GM18870 (cell line): ENCODE results near the gene RNF214.
"Not testable (repeated sequence)": the region's sequence is repeated elsewhere in the genome, so short reads cannot be mapped to it uniquely, and the experiment has no call there.

ENCODE experiments used
- ATAC-seq: cut with Tn5 transposase; IDR thresholded peaks from one replicate; pipeline ENCODE4 v1.9.1; 2021; ENCODE audit warnings: moderate library complexity; ENCODE audit not compliant: unreplicated experiment

RNF214 gene

DNA sequence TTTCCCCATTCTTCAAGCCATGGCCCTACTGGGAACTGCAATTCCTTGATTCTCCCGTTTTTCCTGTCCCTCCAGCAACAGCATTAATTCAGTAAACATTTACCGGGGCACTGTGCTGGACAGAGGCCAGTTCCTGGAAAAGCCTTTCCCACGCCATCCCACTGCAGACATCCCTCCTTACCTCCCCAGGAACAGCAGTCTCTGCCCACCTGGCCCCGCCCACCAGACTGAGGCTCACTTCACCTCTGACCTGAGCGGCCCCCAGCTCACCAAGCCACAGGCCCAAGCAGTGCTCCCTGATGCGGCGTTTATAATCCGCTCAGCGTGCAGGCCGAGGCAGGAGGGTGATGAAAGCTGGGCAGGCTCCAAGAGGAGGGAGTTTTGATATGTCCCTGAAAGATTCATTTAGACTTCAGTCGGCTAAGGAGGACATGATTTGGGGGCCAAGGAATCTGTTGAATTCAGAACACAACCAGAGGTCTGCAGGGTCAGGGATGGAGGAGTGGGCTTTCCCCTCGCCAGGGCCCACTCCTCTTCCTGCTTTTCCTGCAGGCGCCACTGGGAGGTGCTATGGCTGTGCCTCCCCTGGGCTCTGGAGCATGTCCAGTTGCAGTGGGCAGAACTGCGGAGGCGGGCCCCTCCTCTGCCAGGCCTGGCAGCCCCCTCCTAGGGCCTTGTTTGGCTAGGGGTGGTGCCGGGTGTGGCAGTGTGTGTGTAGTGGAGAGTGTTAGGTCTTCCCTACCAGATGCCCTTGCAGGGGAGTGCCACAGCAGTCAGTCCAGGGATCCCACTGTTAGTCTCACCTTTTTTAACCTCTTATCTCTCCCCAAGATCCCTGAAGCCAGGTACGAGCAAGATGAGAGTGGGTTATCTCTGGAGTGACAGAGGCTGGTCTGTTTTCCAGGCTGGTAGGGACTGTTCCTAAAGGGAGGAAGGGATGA is 34.7 kb upstream of the RNF214 start:
- ATAC-seq: no peak

DNA sequence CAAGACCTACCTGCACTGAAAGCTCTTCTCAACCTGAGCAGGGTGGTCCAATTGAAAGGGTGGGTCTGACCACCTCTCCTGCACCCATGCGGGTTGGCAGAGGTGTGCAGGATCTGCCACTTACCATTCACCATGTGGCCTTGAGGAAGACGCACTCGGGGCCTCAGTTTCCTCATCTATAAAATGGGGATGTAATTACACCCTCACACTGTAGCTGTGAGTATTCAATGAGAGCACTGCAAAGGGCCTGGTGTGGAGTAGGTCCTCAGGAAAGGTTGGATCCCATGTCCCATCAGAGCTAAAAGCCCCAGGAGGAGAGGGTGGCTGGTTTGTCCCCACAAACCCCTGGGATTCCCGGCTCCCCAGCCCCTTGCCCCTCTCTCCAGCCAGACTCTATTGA is 33.9 kb upstream of the RNF214 start:
- ATAC-seq: no peak

DNA sequence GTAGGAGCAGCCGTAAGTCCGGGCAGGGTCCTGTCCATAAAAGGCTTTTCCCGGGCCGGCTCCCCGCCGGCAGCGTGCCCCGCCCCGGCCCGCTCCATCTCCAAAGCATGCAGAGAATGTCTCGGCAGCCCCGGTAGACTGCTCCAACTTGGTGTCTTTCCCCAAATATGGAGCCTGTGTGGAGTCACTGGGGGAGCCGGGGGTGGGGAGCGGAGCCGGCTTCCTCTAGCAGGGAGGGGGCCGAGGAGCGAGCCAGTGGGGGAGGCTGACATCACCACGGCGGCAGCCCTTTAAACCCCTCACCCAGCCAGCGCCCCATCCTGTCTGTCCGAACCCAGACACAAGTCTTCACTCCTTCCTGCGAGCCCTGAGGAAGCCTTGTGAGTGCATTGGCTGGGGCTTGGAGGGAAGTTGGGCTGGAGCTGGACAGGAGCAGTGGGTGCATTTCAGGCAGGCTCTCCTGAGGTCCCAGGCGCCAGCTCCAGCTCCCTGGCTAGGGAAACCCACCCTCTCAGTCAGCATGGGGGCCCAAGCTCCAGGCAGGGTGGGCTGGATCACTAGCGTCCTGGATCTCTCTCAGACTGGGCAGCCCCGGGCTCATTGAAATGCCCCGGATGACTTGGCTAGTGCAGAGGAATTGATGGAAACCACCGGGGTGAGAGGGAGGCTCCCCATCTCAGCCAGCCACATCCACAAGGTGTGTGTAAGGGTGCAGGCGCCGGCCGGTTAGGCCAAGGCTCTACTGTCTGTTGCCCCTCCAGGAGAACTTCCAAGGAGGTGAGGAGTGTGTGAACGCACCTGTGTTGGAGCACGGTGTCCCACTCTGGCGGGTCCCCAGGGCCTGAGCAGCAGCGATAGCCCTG is 33.2 kb upstream of the RNF214 start, which contains the start of gene TAGLN:
TAGLN (plus strand) TSS at position 318 of the 863 bp plus-strand sequence. CDS start 3,644 bp downstream, outside the sequence.
- ATAC-seq: no peak

DNA sequence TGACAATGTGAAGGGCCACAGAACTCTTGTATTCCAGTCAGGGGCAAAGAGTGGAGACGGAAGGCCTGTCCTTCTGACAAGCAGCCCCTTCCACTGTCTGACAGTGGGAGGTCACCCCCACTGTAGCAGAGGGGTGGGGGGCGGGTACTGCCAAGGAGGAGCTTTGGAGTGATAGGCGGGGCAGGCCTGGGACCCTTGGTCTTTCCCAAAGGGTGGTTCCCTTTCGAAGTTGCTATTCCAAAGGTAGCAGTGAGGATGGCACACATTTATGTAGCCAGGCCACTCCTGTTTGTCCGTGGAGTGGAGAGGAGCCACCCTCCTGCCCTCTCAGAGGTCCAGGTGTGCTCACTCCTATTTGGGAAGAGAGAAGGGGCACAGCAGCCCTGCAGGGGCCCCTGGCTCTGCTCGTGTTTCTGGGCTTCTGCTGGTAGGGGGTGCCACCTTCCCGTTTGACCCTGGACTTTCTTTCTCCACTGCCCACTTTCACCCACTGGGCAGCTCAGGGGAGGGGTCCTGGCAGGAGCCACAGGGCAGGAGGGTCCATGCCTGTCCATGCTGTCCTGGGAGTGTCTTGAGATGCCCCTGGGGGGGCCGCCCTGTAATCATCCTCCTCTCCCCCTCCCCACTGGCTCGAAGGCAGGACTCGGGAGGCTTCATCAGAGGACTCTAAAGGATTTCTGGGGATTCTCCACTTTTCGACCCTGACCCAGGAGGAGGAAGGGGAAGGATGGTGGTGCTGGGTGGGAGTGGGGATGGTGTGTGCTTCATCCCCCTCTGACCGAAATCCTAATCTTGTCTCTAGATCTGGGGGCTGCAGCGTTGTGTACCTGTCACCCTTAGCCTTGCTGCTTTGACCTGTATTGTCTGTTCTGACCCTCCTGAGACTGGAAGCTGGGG is 32.3 kb upstream of the RNF214 start:
- no peak for ATAC-seq

DNA sequence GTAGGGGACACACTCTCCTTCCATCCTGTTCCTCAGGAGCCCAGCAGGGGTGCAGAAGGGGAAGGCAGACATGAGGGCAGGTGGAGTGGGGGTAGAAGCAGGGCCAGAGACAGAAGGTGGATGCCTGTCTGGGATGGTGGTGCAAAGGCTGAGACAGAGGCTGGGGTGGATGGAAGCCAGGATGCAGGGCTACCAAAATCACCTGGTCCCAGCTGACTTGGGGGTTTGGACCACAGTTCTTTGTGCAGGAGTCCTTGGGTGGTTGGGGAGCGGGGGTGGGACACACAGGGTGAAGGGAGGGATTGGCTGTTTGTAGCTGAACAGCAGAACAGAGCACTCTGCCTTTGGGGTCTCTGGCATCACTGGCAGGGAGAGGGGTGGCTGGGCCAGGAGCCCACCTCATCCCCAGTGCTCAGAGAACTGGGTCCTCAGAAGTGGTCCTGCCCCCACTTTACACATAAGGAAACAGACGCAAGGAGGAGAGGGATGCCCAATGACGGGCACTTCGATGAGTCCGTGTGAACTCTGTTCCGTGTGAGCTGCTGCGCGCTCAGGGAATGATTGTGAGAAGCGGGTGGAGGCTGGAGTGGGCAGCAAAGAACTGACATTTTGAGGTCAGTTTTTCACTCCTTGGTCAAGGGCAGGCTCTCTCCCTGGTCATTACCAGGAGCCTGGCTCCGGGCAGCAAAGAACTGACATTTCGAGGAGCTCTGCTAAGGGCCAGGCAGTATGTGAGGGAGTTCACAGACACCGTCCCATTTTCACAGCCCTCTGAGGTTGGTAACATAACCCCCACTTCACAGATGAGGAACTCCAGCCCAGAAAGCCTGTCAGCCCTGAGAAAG is 31.4 kb upstream of the RNF214 start:
- ATAC-seq: no peak

DNA sequence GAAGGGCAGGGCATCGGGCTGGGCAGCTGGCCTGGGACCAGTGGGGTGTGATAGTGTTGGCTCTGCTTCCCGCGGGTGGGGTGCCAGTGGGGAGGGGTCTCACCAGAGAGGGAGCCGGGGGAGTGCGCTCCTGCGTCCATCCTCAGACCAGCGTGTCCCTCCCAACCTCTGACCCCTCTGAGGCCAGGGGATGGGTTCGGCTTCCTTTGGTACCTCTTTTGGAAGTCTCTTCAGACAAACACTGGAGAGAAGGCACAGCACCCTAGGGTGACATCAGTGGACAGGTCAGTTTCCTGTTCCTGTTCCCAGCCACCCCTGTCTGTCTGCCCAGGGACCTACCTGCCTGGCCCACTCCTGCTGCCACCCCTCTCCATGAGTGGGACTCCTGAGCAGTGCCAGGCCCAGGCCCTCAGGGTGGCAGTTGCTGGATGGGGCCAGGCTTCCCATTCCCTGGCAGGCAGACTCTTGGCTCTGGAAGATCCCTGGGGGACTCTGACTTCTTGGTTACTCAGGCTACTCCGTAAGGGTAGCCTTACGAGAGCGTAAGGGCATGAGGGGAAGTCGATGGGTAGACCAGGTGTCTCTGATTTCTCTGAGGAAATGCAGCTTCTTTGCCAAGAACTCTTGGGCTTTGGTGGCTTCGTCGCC is 30.7 kb upstream of the RNF214 start:
- no peak for ATAC-seq

DNA sequence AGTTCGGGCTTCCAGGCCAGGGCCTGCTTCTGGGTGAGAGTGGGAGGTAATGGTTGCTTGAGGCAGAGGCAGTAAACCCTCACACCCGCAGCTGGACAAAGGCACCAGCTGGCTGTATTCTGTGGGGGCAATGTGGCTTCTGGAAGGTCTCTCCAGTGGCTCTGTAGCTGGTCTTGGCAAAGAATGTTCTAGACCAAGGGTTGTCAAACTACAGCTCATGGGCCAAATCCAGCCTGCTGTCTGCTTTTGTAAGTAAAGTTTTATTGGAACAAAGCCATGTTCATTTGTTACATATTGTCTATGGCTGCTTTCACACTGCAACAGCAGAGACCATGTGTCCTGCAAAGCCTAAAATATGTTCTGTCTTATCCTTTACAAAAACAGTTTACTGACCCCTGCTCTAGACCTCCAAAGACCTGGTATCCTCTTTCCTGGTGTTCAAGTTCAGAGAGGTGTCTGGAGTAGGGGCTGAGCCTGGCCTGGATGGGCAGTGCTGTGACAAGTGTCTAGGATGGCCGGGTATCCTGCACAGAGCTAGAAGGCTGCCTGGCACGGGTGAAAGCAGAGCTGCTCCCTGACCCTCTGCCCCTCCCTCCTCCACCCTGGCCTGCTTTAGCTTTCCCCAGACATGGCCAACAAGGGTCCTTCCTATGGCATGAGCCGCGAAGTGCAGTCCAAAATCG is 29.9 kb upstream of the RNF214 start:
- no peak for ATAC-seq

DNA sequence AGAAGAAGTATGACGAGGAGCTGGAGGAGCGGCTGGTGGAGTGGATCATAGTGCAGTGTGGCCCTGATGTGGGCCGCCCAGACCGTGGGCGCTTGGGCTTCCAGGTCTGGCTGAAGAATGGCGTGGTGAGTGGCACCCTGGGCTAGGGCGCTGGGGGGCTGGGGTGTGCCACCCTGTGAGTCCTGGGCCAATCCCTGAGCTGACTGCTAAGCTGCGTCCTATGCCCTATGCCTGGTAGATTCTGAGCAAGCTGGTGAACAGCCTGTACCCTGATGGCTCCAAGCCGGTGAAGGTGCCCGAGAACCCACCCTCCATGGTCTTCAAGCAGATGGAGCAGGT is 29.4 kb upstream of the RNF214 start:
- no peak for ATAC-seq

DNA sequence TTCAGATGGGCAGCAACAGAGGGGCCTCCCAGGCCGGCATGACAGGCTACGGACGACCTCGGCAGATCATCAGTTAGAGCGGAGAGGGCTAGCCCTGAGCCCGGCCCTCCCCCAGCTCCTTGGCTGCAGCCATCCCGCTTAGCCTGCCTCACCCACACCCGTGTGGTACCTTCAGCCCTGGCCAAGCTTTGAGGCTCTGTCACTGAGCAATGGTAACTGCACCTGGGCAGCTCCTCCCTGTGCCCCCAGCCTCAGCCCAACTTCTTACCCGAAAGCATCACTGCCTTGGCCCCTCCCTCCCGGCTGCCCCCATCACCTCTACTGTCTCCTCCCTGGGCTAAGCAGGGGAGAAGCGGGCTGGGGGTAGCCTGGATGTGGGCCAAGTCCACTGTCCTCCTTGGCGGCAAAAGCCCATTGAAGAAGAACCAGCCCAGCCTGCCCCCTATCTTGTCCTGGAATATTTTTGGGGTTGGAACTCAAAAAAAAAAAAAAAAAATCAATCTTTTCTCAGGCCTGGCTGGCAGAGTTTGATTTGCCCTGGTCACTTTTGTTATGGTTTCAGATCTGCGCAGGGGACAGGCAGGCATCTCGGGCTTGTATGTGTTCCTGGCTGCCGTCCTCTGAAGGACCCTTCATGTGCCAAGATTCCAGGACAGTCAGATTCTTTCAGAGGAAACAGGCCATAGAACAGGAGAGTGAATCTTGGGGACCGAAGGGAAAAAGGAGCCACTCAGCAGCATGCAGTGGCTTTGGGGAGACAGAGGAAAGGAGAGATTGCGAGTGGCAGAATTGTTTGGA is 28.0 kb upstream of the RNF214 start:
- no peak for ATAC-seq

DNA sequence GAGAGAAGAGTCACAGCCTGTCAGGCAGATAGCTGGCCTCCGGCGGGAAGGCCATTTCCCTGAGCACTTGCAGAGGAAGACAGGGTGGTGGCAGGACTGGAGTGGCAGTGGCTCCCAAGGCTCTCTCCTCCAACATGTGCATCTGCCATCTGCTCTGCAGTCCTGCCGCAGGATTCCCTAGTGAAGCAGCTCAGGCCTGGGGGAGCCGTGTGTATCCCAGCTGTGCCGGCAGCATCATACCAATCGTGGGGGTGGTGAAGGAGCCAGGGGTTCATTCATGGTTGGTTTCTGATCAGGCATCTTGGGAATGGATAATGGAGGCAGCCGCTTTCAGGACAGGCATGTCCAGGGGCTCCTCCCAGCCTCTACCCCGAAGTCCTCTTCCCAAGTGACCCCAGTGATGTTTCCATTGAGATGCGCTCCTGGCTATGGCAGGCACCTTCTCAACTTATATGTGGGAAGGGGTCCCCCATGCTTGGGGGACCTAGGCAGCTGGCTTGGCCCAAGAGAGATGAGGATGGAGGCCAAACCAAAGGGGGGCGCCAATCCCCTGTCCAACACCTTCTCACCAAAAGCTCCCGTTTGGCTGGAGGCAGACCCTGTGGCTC is 27.2 kb upstream of the RNF214 start:
- ATAC-seq: no peak

DNA sequence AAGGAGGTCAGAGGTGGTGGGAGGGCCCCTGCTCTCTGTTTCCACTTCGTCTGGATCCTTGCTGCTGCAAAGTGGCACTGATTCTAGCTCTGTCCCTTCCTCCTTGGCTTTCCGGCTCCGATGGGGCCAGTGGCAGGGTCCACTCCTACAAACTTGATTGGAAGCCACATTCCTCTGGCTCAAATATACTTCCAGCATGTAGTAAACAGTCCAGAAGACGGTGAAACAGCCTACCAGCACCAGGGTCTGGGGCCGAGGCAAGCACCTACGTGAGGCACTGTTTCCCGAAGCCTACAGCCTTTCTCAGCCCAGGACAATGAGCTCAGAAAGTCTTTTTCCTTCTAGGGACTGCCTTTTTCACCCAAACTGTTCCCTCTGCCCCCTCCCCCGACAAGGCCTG is 26.4 kb upstream of the RNF214 start:
- not testable (repeated sequence) for ATAC-seq

DNA sequence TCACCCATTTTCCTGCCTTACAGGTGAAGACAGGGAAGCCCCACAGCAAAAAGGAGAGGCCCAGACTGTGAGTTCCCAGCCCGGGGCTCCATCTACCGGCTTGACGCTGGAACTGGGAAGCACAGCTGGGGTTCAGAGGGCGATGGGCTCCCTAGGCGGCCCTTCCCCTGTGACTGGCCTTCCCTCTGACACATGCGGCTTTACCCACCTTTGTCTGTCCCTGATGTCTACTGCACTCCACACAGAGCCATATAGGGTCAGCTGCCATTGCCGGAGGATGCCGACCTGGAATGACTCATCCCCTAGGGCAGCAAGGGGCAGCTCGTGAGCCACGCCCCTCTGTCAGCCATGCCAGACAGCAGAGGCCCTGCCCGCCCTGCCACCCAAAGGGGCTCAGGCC is 25.6 kb upstream of the RNF214 start:
- ATAC-seq: not testable (repeated sequence)

DNA sequence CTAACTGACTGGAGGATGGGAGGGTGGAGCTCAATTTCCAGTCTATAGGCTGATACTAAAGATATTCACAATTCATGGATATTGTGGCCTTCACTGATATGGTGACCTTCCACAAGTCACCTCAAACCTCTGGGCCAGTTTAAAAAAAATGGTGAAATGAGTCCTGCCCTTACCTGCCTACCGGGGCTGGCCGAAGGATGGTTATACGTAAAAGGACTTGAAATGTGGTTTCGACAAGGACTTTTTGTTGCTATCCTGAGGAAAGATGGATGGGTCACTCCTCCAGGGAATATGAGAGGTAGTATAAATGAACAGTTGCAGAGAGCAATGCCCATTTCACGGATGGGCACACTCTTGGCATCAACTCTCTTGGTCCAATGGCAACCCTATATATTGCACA is 25.0 kb upstream of the RNF214 start:
- not testable (repeated sequence) for ATAC-seq

DNA sequence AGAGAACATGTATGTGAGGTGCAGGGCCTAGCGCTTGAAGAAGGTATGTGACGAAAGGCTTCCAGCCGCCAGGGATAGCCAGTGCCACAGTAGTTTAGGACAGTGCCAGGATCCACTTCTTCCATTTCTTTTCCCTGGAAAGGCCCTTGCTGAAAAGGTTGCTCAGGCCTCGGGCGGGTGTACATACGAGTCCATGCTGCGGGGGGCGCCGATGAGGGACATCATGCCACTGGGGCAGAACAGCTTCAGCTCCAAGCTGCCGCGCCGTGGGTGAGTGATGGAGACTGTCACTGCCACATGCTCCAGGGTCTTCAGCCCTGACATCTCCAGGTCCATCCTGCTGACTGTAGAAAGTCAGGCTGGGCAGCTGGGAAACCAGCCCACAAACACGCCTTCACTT is 23.8 kb upstream of the RNF214 start:
- ATAC-seq: not testable (repeated sequence)

DNA sequence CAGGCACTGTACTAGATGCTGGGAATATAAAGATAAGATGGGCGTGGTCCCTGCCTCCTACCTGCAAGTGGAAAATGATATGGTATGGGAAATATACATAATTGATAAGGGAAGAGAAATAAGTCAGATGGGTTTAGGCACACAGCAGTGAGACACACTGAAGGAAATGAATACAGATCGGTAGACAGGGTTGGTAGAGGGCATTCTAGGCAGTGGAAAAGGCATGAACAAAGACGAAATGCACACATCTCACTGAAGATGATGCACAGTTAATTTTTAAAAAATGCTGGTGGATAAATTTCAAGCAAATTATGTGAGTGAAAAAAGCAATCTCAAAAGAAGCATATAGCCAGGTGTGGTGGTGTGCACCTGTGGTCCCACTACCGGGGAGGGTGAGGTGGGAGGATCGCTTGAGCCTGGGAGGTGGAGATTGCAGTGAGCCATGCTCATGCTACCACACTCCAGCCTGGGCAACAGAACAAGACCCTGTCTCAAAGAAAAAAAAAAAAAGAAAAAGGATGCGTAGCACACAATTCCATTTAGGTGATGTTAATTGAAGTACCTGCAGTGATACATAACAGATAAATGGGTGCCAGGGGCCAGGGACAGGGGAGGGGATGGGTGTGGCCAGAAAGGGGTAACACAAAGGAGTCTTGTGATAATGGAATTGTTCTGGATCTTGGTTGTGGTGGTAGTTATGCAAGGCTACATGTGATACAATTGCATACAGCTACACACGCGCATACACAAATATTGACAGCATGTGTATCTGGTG is 22.9 kb upstream of the RNF214 start:
- ATAC-seq: not testable (repeated sequence)

DNA sequence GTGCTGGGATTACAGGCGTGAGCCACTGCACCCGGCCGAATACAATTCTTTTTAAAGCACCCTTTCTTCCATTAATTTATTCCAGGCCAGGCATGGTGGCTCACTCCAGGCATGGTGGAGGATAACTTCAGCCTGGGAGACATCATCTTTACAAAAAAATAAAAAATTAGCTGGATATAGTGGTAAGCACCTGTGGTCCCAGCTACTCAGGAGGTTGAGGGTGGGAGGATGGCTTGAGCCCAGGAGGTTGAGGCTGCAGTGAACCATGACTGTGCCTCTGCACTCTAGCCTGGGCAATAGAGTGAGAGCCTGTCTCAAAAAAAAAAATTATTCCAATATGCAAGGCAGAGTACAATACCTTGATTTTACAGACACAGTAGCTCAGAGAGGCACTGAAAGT is 21.9 kb upstream of the RNF214 start:
- ATAC-seq: no peak
